ENCODE measurements around the gene BEST3. TPM values are rescaled to one million over a fixed set of nuclear protein-coding genes. Genes with fewer than 3 reads are reported as not detected.

BEST3 gene
- total RNA-seq, 1 donor from 2014 or later: 0.11 TPM

DNA sequence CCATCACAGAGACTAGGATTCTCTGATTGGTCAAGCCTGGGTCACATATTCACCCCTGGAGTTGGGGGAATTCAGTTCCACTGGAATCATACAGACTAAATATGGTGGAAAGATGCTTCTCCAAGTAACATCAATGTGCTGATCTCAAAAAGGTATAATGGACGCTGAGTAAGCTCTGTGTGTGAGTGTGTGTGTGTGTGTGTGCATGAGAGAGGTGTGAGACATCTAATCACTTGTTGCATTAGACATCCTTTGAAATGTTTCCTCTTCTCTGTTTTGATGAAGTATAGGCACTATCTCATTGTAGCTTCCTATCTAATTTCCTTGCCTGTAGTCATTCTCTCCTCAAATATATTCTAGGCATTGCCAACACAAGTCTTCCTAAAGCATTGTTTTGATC lies 34.5 kb upstream of the BEST3 start:
- Mint-ChIP-seq H3K4me1 (ENCODE audit: unreplicated experiment) (no peaks in the 10 kb centered on the region), H3K36me3 (ENCODE audit: unreplicated experiment) (no peaks in the 10 kb centered on the region), H3K9me3 (ENCODE audit: unreplicated experiment) (no peaks in the 10 kb centered on the region), H3K4me3 (ENCODE audit: unreplicated experiment) (no peak overlapping the region), H3K27ac (ENCODE audit: unreplicated experiment) (no peak overlapping the region), H3K27me3 (ENCODE audit: unreplicated experiment) (peaks cover 4% of the 10 kb centered on the region)
- DNase-seq (ENCODE audit: extremely low spot score, unreplicated experiment): no peak
- TF ChIP-seq, protein P1, sequence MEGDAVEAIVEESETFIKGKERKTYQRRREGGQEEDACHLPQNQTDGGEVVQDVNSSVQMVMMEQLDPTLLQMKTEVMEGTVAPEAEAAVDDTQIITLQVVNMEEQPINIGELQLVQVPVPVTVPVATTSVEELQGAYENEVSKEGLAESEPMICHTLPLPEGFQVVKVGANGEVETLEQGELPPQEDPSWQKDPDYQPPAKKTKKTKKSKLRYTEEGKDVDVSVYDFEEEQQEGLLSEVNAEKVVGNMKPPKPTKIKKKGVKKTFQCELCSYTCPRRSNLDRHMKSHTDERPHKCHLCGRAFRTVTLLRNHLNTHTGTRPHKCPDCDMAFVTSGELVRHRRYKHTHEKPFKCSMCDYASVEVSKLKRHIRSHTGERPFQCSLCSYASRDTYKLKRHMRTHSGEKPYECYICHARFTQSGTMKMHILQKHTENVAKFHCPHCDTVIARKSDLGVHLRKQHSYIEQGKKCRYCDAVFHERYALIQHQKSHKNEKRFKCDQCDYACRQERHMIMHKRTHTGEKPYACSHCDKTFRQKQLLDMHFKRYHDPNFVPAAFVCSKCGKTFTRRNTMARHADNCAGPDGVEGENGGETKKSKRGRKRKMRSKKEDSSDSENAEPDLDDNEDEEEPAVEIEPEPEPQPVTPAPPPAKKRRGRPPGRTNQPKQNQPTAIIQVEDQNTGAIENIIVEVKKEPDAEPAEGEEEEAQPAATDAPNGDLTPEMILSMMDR (IDR thresholded peaks at IDR 0.05): no peak

DNA sequence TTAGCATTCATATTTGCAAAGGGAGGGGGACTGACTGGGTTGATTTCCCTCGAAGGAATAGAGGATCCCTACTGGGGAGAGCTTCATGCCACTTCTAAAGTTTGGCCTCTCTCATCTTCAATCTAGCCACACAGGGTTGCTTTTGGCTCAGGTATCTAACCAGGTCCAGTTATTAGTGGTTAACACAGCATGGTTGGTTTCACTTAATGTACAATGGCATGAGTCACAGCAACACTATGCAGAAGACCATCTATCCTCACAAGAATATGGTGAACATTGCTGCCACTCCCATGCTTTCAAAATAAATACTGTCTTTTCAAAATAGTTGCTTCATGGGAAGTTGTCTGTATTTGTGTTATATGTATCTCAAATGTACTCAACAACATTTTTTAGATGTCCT lies 33.0 kb upstream of the BEST3 start:
- Mint-ChIP-seq H3K27ac (ENCODE audit: unreplicated experiment) (no peak overlapping the region), H3K27me3 (ENCODE audit: unreplicated experiment) (peaks cover 4% of the 10 kb centered on the region), H3K4me1 (ENCODE audit: unreplicated experiment) (no peaks in the 10 kb centered on the region), H3K4me3 (ENCODE audit: unreplicated experiment) (no peak overlapping the region), H3K36me3 (ENCODE audit: unreplicated experiment) (no peaks in the 10 kb centered on the region), H3K9me3 (ENCODE audit: unreplicated experiment) (no peaks in the 10 kb centered on the region)
- TF ChIP-seq, protein P1 (IDR thresholded peaks at IDR 0.05): no peak
- no peak for DNase-seq (ENCODE audit: extremely low spot score, unreplicated experiment)

DNA sequence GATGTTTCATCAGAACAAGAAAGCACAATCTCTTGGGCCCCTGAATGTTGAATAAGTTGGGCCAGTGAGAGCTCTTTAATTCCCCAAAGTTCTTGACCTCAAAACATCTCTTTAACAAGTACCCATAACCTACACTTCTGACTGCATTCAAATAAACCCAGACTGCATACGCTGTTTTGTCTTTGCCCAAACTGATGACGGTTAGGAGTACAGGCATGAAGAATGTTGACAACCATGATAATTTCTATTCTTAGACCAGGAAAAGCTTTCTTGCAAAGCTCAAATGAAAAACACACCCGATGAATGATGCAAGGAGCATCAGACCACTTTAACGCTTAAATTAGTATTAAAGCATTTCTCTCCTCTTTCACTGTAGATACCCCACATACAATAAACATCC lies 27.8 kb upstream of the BEST3 start:
- H3K4me3 Mint-ChIP-seq (ENCODE audit: unreplicated experiment): no peak overlapping the region
- no peaks in the 10 kb centered on the region for H3K4me1 Mint-ChIP-seq (ENCODE audit: unreplicated experiment)
- H3K36me3 Mint-ChIP-seq (ENCODE audit: unreplicated experiment): no peaks in the 10 kb centered on the region
- no peak overlapping the region for H3K27ac Mint-ChIP-seq (ENCODE audit: unreplicated experiment)
- no peaks in the 10 kb centered on the region for H3K27me3 Mint-ChIP-seq (ENCODE audit: unreplicated experiment)
- TF ChIP-seq, protein P1 (IDR thresholded peaks at IDR 0.05): no peak
- H3K9me3 Mint-ChIP-seq (ENCODE audit: unreplicated experiment): peaks cover 8% of the 10 kb centered on the region
- no peak for DNase-seq (ENCODE audit: extremely low spot score, unreplicated experiment)

DNA sequence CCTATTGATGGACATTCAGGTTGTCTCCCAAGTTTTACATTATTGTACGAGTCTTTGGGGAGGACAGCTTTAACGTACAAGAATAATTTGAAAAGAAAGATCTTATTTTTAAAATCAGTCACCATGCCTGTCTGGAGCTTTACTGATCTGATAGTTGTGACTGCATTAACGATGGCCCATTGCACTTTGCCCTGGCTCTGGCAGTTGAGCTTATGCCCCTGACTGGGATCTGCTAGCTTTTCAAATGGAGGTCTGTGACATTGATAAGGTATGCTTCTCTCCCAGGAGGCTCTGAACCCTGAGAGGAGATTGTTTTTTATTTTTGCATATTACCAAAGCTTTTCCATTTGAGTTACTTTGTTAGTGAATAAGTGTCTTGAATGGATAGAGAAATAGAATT lies 21.6 kb upstream of the BEST3 start:
- peaks cover 9% of the 10 kb centered on the region for H3K4me1 Mint-ChIP-seq (ENCODE audit: unreplicated experiment)
- no peak overlapping the region for H3K27ac Mint-ChIP-seq (ENCODE audit: unreplicated experiment)
- no peak overlapping the region for H3K4me3 Mint-ChIP-seq (ENCODE audit: unreplicated experiment)
- no peaks in the 10 kb centered on the region for H3K27me3 Mint-ChIP-seq (ENCODE audit: unreplicated experiment)
- no peak for DNase-seq (ENCODE audit: extremely low spot score, unreplicated experiment)
- H3K36me3 Mint-ChIP-seq (ENCODE audit: unreplicated experiment): no peaks in the 10 kb centered on the region
- peaks cover 8% of the 10 kb centered on the region for H3K9me3 Mint-ChIP-seq (ENCODE audit: unreplicated experiment)
- TF ChIP-seq, protein P1 (IDR thresholded peaks at IDR 0.05): no peak

DNA sequence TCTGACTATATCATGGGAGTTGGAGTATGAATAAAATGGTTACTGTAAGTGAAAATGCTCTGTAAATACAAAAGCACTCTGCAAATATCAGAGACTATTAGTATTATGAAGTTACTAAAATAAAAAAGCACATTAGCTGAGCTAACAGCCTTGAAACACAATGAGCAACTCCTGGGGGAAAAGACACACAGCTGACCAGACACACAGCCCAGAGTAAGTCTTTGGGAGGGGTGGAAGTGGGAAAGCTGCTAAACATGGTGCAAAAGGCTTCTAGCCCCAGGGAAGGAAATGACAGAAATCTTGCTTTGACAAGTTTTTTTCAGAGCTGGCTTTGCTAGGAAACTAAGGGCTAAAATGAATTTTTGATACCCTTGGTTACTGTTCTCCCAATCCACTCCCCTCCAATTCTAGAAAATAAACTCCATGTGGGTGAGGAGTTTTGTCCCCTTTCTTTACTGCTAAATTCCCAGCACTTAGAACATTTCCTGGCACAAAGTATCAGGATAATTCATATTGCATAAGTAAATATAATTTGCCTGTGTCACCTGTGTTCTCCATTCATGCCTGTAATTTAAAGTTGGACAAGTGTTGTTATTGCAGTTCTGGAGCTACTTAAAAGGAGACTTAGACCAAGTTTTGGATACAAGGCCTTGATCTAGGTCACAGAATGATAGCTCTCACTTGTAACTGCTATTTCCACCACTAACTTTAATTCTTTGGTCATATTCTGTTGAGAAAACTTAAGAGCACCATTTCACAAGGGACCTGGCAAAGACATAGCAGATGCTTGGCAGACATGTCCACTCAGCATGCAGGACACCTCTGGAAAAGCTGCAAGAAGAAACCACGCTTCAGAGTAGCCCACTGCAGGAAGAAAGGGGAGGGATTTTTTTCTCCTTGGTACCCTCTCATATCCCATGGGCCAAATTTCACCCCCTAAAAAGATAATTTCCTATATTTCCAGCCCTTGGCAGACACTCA lies 20.5 kb upstream of the BEST3 start:
- no peaks in the 10 kb centered on the region for H3K36me3 Mint-ChIP-seq (ENCODE audit: unreplicated experiment)
- TF ChIP-seq, protein P1 (IDR thresholded peaks at IDR 0.05): no peak
- DNase-seq (ENCODE audit: extremely low spot score, unreplicated experiment): no peak

More for the DNA sequence above, 20.5 kb upstream of the BEST3 start:
- no peaks in the 10 kb centered on the region for H3K27me3 Mint-ChIP-seq (ENCODE audit: unreplicated experiment)
- peaks cover 6% of the 10 kb centered on the region for H3K9me3 Mint-ChIP-seq (ENCODE audit: unreplicated experiment)
- peaks cover 9% of the 10 kb centered on the region for H3K4me1 Mint-ChIP-seq (ENCODE audit: unreplicated experiment)
- no peak overlapping the region for H3K4me3 Mint-ChIP-seq (ENCODE audit: unreplicated experiment)
- peak overlapping the region; percentile 17 for H3K27ac Mint-ChIP-seq (ENCODE audit: unreplicated experiment)

Data from osteocyte (in vitro differentiated cells).